HepG2 (cell line): Measurements from ENCODE around the gene TIGD6. TPM values are rescaled to one million over a fixed set of nuclear protein-coding genes. Genes with fewer than 3 reads are reported as not detected.
A peak's percentile ranks its signal among the peaks of the same experiment; 100 is the strongest.

Source experiments
- GFI1 ChIP-seq: sonication (generic); formaldehyde crosslinking; IDR thresholded peaks from 2 replicates; pipeline ENCODE4 v1.5.0; 2020; ENCODE audit warnings: missing genetic modification reagents, mild to moderate bottlenecking, borderline replicate concordance
- KDM6A ChIP-seq: IDR thresholded peaks from 2 replicates; pipeline ENCODE4 v1.6.1; 2016; ENCODE audit warnings: low read depth
- NCOA5 ChIP-seq: sonication (generic); formaldehyde crosslinking; IDR thresholded peaks from 2 replicates; pipeline ENCODE4 v1.4.0; 2020; ENCODE audit warnings: missing genetic modification reagents
- NR3C1 ChIP-seq: sonication (generic); formaldehyde crosslinking; IDR thresholded peaks from 2 replicates; pipeline ENCODE4 v1.4.0; 2020; ENCODE audit warnings: missing genetic modification reagents
- ONECUT2 ChIP-seq: sonication (generic); formaldehyde crosslinking; IDR thresholded peaks from 2 replicates; pipeline ENCODE4 v1.4.0; 2020; ENCODE audit warnings: missing genetic modification reagents
- PLRG1 ChIP-seq: fragments of 450-650 bp; conservative IDR thresholded peaks from 2 replicates; pipeline ENCODE4 v1.6.1; 2016
- SRSF9 ChIP-seq: fragments of 200-400 bp; formaldehyde crosslinking; IDR thresholded peaks from 2 replicates; pipeline ENCODE4 v1.6.1; 2018; ENCODE audit warnings: borderline replicate concordance, mild to moderate bottlenecking, low read depth, low read length; ENCODE audit not compliant: insufficient read depth, poor library complexity, severe bottlenecking
- ZBTB20 ChIP-seq: sonication (generic); formaldehyde crosslinking; IDR thresholded peaks from 2 replicates; pipeline ENCODE4 v1.8.1; 2023; ENCODE audit warnings: missing genetic modification reagents, low read depth, mild to moderate bottlenecking, borderline replicate concordance
- ZBTB3 ChIP-seq: sonication (generic); formaldehyde crosslinking; IDR thresholded peaks from 2 replicates; pipeline ENCODE4 v1.4.0; 2020; ENCODE audit warnings: low read depth, mild to moderate bottlenecking, moderate library complexity, missing genetic modification reagents, borderline replicate concordance
- ZKSCAN1 ChIP-seq: fragments of 150-350 bp; IDR thresholded peaks from 2 replicates; pipeline ENCODE4 v1.6.1; 2014; ENCODE audit warnings: low read length
- ZNF138 ChIP-seq: sonication (generic); formaldehyde crosslinking; IDR thresholded peaks from 2 replicates; pipeline ENCODE4 v1.5.0; 2020; ENCODE audit warnings: mild to moderate bottlenecking, low read depth, missing genetic modification reagents
- ZNF234 ChIP-seq: sonication (generic); formaldehyde crosslinking; conservative IDR thresholded peaks from 2 replicates; pipeline ENCODE4 v1.5.1; 2020; ENCODE audit warnings: mild to moderate bottlenecking, missing genetic modification reagents
- ZNF34 ChIP-seq: sonication (generic); formaldehyde crosslinking; IDR thresholded peaks from 2 replicates; pipeline ENCODE4 v1.4.0; 2020; ENCODE audit warnings: mild to moderate bottlenecking, missing genetic modification reagents, borderline replicate concordance
- polyA plus RNA-seq, 8 experiments: library from polyadenylated mRNA; depleted of rRNA in 3 of 8; stranded (reverse) in 7 of 8; unstranded in 1 of 8; fragments of >200 nt; fragmentation: Illumina TruSeq in 4 of 8; extraction: Trizol in 4 of 8; gene quantifications; 2 replicates each; pipeline versions ENCODE4 v1.2.1 to v1.2.3, GENCODE V29; 2011 to 2016; ENCODE audit warnings: low read depth in 4 of 8, missing spikeins in 1 of 8, mixed read lengths in 1 of 8; ENCODE audit not compliant: insufficient read depth in 1 of 8
- total RNA-seq, 5 experiments: library from RNA; depleted of rRNA; stranded (reverse); fragments of >200 nt; fragmentation: Illumina TruSeq; extraction: Trizol; gene quantifications; 2 replicates each; pipeline ENCODE4 v1.2.3, GENCODE V29; 2016; ENCODE audit warnings: low read depth in 1 of 5
- TF ChIP-seq, protein P1 (sequence below): sonication (generic); formaldehyde crosslinking; IDR thresholded peaks from 2 replicates; pipeline ENCODE4 v1.4.0; 2020; ENCODE audit warnings: missing genetic modification reagents
- TF ChIP-seq, protein P2 (sequence below): sonication (generic); formaldehyde crosslinking; IDR thresholded peaks from 2 replicates; pipeline ENCODE4 v1.5.1; 2020; ENCODE audit warnings: missing genetic modification reagents, mild to moderate bottlenecking, borderline replicate concordance
- TF ChIP-seq, protein P3 (sequence below): sonication (generic); formaldehyde crosslinking; IDR thresholded peaks from 2 replicates; pipeline ENCODE4 v1.5.0; 2020; ENCODE audit warnings: mild to moderate bottlenecking, missing genetic modification reagents, borderline replicate concordance
- TF ChIP-seq, protein P4 (sequence below): sonication (generic); formaldehyde crosslinking; IDR thresholded peaks from 2 replicates; pipeline ENCODE4 v1.8.0; 2022; ENCODE audit warnings: missing genetic modification reagents, mild to moderate bottlenecking, inconsistent platforms, borderline replicate concordance

Gene TIGD6
- total and polyA plus RNA-seq, 2 of the 13 experiments (the other 11 are each of a cell fraction or from before 2014, with no cell fraction given): 2.1 to 2.9 TPM

DNA sequence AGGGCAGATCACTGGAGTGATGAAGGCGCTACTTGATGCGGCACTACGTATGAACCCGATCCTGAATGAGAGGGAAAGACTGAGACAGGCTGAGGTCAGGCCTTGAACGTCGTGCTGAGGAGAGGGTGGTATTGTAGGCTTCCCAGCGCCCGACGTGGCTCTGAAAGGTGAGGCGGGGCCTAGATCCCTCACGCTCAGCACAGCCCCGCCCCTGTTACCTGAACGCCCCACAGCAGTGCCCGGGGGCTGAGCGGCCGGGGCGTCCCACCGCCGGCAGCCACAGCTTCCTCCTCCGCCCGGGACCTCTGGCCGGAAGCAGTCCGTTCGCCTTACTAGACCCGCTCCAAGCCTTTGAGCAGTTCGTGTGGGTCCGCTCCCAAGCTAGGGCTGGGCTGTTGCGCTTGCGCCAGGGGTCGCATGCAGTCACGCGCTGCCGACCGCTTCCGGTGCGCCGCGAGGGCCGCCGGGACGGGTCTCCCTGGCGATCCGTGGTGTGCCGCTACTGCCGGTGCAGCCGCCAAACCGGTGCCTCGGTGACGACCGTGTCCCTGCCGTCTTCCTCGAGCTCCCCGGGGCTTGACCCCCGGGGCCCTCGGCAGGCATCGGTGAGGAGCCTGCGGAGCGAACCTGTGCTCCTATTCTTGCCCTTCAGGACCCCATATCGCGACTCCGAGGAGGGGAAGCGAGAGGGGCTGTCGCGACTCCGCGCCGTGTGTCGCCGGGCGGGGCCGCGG lies at the start of gene TIGD6, which contains the start of gene HMGXB3 (continued):
- TF ChIP-seq, protein P1, sequence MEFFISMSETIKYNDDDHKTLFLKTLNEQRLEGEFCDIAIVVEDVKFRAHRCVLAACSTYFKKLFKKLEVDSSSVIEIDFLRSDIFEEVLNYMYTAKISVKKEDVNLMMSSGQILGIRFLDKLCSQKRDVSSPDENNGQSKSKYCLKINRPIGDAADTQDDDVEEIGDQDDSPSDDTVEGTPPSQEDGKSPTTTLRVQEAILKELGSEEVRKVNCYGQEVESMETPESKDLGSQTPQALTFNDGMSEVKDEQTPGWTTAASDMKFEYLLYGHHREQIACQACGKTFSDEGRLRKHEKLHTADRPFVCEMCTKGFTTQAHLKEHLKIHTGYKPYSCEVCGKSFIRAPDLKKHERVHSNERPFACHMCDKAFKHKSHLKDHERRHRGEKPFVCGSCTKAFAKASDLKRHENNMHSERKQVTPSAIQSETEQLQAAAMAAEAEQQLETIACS (CRISPR knock-in tag): 0 out of 2 replicates have a peak, but pooled peaks have one; percentile 5
- TF ChIP-seq ZNF234 (CRISPR knock-in tag) (peak; percentile 82; the same call in 1 of the 2 replicates), ZNF138 (CRISPR knock-in tag) (peak; percentile 63; the same call in 1 of the 2 replicates), ZBTB20 (CRISPR knock-in tag) (0 out of 2 replicates have a peak, but pooled peaks have one; percentile 51), ZBTB3 (CRISPR knock-in tag) (no peak), NR3C1 (CRISPR knock-in tag) (no peak), SRSF9 (no peak), NCOA5 (no peak), ONECUT2 (CRISPR knock-in tag) (no peak), ZKSCAN1 (no peak), KDM6A (CRISPR knock-in tag) (no peak), PLRG1 (no peak), ZNF34 (CRISPR knock-in tag) (peak; percentile 62), GFI1 (CRISPR knock-in tag) (0 out of 2 replicates have a peak, but pooled peaks have one; percentile 77)
- TF ChIP-seq, protein P2, sequence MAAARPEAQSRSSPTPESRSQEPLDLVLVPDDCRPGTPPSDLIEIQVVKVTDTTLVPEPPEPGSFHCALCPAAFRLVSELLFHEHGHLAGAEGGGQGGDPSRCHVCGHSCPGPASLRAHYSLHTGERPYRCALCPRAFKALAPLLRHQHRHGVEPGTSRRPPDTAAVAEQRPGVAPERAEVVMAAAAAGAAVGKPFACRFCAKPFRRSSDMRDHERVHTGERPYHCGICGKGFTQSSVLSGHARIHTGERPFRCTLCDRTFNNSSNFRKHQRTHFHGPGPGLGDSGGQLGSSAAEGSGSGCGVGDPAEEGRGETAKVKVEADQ: peak; percentile 29; the same call in 1 of the 2 replicates
- TF ChIP-seq, protein P3, sequence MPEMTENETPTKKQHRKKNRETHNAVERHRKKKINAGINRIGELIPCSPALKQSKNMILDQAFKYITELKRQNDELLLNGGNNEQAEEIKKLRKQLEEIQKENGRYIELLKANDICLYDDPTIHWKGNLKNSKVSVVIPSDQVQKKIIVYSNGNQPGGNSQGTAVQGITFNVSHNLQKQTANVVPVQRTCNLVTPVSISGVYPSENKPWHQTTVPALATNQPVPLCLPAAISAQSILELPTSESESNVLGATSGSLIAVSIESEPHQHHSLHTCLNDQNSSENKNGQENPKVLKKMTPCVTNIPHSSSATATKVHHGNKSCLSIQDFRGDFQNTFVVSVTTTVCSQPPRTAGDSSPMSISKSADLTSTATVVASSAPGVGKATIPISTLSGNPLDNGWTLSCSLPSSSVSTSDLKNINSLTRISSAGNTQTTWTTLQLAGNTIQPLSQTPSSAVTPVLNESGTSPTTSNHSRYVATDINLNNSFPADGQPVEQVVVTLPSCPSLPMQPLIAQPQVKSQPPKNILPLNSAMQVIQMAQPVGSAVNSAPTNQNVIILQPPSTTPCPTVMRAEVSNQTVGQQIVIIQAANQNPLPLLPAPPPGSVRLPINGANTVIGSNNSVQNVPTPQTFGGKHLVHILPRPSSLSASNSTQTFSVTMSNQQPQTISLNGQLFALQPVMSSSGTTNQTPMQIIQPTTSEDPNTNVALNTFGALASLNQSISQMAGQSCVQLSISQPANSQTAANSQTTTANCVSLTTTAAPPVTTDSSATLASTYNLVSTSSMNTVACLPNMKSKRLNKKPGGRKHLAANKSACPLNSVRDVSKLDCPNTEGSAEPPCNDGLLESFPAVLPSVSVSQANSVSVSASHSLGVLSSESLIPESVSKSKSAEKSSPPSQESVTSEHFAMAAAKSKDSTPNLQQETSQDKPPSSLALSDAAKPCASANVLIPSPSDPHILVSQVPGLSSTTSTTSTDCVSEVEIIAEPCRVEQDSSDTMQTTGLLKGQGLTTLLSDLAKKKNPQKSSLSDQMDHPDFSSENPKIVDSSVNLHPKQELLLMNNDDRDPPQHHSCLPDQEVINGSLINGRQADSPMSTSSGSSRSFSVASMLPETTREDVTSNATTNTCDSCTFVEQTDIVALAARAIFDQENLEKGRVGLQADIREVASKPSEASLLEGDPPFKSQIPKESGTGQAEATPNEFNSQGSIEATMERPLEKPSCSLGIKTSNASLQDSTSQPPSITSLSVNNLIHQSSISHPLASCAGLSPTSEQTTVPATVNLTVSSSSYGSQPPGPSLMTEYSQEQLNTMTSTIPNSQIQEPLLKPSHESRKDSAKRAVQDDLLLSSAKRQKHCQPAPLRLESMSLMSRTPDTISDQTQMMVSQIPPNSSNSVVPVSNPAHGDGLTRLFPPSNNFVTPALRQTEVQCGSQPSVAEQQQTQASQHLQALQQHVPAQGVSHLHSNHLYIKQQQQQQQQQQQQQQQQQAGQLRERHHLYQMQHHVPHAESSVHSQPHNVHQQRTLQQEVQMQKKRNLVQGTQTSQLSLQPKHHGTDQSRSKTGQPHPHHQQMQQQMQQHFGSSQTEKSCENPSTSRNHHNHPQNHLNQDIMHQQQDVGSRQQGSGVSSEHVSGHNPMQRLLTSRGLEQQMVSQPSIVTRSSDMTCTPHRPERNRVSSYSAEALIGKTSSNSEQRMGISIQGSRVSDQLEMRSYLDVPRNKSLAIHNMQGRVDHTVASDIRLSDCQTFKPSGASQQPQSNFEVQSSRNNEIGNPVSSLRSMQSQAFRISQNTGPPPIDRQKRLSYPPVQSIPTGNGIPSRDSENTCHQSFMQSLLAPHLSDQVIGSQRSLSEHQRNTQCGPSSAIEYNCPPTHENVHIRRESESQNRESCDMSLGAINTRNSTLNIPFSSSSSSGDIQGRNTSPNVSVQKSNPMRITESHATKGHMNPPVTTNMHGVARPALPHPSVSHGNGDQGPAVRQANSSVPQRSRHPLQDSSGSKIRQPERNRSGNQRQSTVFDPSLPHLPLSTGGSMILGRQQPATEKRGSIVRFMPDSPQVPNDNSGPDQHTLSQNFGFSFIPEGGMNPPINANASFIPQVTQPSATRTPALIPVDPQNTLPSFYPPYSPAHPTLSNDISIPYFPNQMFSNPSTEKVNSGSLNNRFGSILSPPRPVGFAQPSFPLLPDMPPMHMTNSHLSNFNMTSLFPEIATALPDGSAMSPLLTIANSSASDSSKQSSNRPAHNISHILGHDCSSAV (CRISPR knock-in tag): 0 out of 2 replicates have a peak, but pooled peaks have one; percentile 15
- TF ChIP-seq, protein P4, sequence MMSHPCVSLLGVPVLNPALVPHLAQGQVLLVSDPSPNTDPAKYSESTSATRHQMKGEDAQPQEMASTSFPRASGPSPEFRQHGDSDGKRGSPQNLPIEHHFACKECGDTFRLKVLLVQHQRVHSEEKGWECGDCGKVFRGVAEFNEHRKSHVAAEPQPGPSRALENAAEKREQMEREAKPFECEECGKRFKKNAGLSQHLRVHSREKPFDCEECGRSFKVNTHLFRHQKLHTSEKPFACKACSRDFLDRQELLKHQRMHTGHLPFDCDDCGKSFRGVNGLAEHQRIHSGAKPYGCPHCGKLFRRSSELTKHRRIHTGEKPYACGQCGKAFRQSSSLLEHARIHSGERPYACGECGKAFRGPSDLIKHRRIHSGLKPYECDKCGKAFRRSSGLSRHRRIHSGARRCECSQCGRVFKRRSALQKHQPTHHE (CRISPR knock-in tag): no peak
